ENCODE data around the gene ZBED4. TPM values are rescaled to one million over a fixed set of nuclear protein-coding genes. Genes with fewer than 3 reads are reported as not detected.
A peak's percentile ranks its signal among the peaks of the same experiment; 100 is the strongest.
"Not testable (repeated sequence)": the region's sequence is repeated elsewhere in the genome, so short reads cannot be mapped to it uniquely, and the experiment has no call there.

ZBED4 gene
- polyA plus RNA-seq, 1 donor: 18.0 TPM

- not testable (repeated sequence) for DNase-seq
Measured at GRCh38 chr22:49852568-49852897, 1.1 kb upstream of the ZBED4 start.

GRCh38 chr22:49853981-49854831, 562 bp downstream of the ZBED4 start:
- peak; percentile 20 for DNase-seq

- no peak for DNase-seq
Measured at GRCh38 chr22:49855251-49855911, 1.7 kb downstream of the ZBED4 start.

DNA sequence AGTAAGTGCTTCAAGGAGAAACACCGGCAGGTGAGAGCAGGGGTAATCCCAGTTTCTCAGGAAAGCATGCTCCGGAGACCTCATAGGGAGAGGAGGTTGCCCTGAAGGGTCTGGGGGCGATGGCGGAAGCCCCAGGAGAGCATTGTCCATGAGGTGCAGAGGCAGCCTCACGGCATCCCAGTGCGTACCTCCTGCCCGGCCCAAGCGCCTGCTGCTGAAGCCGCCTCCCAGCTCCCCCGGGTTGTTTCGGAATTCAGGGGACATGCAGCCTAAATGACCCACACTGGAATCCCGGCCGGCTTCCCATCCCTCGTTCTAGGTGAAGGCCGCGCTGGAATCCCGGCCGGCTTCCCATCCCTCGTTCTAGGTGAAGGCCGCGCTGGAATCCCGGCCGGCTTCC, 2.7 kb downstream of the ZBED4 start:
- DNase-seq: no peak

GRCh38 chr22:49856766-49857618, 3.3 kb downstream of the ZBED4 start:
- DNase-seq: no peak

DNA sequence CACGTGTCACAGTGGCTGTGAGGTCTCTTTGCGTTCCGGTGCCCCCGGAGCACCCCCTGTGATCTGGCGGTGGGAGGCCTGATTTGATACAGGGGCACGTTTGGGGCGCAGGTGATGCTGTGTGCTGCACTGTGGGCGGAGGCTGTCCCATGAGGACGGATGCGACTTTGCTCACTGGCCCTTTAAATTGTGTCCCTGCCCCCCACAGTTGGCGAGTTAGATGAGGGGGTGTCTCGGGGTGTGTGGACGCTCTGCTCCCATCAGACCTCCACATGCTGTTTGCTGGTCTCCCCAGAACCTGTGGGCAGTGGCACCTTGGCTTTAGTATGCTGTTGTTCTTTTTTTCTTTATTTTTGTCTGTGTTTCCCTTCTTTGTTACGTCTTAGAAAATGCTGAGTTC, 5.2 kb downstream of the ZBED4 start:
- DNase-seq: no peak

DNA sequence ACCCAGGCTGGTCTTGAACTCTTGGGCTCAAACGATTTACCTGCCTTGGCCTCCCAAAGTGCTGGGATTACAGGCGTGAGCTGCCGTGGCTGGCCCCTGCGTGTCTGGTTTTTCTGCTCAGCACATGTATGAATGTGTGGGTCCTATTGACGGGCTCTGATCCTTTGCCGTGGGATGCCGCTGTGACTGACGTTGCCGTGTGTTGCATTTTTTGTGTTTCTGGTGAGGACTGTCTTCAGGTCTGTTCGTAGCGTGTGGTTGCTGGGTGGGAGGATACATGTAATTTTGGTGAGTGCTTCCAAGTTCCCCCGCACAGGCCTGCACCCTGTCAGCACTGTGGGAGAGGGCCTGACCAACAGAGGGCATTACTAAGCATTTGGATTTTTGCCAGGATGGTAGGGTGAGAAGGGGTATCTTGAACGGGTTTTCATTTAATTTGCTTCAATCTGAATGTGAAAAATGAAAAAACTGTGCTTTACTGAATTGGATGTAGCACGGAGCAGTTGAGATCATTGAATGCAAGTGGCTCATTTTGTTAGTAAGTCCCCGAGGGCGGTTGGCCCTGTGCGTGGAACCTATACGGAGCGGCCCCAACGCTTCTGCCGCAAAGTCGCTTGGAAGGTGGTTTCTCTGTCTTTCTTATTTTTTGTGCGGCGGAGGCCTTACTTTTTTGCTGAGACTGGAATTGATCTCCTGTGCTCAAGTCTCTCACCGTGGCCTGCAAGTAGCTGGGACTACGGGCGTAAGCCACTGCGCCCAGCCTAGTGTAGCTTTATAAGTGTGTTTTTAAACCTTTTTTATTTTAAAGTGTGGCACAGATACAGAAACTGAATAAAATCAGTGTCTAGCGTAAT, 8.2 kb downstream of the ZBED4 start:
- DNase-seq: no peak

- DNase-seq: no peak
Measured at GRCh38 chr22:49862496-49862776, 8.8 kb downstream of the ZBED4 start.

DNA sequence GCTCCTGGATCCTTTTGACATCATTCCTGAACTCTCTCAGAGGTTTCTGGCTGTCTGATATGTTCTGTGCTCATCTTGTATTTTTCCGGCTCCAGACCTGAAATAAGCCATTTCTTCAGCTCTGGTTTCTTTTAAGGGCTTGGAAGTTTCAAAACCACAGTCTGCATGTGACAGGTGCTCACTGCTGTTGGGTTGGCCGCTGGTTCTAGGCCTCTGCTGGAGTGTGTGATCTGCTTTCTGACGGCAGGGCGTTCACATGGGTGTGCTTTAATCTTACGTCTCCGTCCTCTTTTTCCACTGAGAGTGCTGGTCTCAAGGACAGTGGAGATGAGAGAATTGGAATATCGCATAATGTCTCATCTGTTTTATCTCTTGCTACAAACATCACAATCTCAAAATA, 10.3 kb downstream of the ZBED4 start:
- no peak for DNase-seq

DNA sequence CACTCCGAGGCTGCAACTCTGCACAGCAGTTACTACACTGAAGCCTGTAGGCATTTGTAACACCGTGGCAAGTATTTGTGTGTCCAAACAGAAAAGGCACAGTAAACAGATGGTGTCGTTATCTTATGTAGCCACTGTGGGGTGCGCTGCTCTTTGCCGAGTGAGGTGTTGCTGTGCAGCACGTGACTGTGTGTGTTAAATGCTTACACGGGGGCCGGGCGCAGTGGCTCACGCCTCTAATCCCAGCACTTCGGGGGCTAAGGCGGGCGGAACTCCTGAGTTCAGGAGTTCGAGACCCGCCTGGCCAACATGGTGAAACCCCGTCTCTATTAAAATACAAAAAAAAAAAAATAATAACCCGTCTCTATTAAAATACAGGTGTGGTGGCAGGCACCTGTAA, 11.5 kb downstream of the ZBED4 start:
- no peak for DNase-seq

DNA sequence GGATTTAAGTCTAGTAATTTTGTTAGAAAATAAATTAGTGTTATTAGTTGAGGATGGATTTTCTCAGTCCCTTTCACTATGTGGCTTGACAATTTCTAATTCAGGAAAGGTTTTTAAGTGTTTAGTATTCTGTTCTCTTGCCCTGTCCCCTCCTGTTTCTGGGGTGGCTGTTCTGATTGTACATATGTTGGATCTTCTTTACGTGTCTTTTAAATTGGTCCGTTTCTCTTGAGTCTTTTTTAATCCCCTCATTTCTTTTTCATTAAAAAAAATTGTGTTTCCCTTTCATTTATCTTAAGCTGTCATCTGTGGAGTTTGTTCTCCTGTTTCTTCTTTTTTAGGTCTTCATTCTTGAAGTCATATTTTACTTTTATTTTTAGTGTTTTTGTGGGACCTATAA, 12.5 kb downstream of the ZBED4 start:
- no peak for DNase-seq

GRCh38 chr22:49866646-49867045, 13.0 kb downstream of the ZBED4 start:
- no peak for DNase-seq

DNA sequence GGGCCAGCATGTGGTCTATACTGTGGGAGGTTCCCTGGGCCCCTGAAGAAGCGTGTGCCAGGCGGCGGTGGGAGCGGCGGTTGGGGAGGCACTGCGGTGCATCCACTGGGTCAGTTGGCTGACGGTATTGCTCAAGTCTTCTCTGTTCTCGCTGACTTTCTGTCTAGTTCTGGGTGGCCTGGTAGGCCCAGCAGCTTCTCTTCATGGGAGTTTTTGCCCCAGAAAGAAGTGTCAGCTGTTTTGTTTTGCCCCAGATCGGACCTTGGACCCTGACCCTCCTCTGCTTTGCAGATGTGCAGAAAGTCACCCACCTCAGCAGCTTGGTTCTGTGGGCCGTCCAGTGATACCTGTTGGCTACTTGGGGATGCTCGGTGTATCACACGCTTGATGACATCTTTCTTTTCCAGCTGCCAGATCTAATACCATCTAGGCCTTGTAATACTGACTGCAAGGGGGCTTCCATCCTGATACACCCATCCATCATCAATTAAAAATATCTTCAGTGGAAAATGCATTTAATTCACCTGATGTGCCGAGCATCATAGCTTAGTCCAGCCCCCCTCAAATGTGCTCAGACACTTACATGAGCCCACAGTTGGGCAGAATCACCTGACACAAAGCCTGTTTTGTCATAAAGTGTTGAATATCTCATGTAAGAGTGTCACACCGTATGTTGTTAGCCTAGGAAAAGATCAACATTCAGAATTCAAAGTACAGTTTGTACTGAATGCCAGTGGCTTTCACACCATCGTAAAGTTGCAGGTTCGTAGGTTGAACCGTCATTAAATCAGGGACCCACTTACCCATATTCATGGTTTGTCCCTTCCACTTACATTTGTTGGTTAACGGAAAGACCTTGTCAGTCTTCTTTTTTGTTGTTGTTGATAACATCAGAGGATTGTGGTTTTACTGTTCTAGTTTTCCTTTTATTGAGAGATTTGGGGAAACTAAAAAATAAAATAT, 13.9 kb downstream of the ZBED4 start:
- no peak for DNase-seq

DNA sequence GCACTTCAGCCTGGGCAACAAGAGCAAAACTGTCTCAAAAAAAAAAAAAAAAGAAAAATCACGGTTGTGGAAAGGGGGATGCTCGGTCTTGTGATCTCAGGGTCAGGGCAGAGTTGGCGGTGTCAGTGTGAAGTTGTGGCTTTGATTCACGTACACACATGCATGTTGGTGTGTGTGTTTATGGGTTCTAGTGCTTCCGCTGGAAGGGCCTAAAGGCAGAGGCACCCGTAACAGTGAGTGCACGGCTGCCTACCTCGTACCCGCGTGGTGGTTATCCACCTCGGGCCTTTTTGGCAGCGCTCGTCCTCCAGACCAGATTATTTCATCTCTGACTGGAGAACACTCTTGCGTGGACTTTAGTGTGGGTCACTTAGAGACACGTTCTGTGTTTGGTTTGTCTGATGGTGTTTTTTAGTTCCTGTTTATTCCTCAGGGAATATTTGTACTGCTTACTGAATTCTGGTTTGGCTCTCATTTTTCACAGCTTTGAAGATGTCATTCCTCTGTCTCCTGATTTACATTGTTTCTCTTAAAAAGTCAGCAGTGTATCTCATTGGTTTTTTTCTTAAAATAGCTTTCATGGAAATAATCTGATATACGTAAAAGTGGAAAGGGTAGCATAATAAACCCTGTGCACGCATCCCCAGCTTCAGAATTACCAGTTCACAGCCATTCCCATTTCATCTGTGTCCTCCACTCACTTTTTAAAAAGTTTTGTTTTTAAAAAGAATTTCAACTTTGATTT, 15.6 kb downstream of the ZBED4 start:
- no peak for DNase-seq

GRCh38 chr22:49869845-49870712, 16.4 kb downstream of the ZBED4 start:
- no peak for DNase-seq

DNA sequence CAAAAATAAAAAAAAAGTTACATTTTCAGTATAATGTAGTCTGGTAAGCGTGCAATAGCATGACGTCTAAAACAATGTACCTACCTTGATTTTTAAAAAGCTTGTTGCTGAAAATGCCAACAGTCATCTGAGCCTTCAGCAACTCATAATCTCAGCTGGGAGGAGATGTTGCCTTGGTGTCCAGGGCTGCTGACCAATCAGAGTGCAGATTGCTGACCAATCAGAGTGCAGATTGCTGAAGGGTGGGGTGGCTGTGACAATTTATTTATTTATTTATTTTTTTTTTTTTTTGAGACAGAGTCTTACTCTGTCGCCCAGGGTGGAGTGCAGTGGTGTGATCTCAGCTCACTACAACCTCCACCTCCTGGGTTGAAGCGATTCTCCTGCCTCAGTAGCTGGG, 17.8 kb downstream of the ZBED4 start:
- no peak for DNase-seq

DNA sequence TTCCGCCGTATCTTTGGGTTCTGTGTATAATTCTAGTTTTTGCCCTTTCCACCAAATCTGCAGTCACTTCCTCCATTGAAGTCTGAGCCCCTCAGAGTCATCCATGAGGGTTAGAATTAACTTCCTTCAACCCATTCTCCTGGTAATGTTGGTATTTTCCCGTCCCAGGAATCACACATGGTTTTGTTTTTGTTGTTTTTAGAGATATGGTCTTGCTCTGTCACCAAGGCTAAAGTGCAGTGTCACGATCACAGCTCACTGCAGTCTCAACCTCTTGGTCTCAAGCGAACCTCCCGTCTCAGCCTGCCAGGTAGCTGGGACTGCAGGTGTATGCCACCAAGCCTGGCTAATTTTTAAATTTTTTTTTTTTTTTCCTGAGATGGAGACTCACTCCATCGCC, 18.7 kb downstream of the ZBED4 start:
- DNase-seq: no peak

DNA sequence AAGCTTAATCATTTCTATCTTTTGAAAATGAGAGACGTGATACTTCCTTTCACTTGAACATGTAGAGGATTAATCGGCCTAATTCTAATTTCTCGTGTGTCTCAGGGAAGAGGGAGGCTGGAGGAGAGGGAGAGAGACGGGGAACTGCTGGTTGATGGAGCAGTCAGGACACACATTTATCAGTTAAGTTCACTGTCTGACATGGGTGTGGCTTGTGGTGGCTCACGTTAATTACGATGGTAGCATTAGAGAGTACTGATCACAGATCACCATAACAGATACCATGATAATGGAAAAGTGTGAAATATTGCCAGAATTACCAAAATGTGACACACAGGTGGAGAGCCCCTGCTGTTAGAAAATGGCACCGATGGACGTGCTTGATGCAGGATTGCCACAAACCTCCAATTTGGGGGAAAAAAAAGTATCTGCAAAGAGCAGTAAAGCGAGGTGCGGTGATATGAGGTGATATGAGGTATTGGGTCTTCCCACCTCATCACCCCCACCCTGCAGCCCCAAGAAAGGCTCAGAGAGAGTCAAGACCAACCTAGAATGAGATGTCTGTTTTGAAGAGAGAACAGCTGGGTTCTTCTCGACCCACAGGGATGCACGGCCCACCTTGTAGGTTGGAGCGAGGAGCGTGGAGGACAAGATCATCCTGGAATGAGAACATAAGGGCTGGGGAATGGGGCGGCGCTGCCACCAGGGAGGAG, 19.7 kb downstream of the ZBED4 start:
- DNase-seq: no peak

DNA sequence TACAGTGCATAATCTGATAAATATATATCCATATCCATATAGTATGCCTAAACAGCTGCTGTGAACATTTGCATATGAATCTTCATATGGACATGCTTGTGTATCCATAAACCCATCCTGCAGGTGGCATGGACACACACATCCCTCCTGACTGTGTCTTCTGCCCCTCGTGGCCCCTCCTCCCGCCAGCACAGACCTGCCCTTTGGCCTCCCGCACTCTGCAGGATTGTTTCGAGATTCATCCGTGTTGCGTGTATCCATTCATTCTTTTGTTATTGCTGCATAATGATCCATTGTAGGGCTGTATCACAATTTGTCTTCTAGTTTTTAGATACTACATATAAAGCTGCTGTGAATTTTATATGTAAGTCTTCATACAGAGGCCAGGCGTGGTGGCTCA, 24.0 kb downstream of the ZBED4 start:
- DNase-seq: no peak
